Measurements from ENCODE around the gene HSPB8.

The HSPB8 gene

DNA sequence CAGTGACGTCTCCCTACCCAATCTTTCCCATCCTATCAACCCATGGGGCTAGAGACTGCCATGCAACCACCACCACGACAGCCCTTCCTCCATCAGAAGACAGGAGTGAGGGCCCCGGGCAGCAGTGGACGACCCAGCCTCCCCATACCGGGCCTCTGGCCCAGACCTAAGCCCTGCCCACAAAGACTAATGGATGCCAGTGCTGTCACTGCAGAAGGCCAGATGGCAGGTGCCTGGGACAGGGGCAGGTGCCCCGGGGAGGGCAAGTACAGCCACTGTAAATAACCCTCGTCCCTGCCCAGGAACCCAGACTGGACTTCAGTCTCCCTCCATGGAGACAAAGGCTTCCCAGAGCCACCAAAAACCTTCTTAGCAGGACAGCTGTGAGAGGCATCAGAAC lies 20.3 kb upstream of the HSPB8 start:
- Histone ChIP-seq H3K27ac (no peak overlapping the region), H3K36me3 (ENCODE audit: insufficient read depth, low read length) (no peaks in the 10 kb centered on the region), H3K9me3 (ENCODE audit: low read depth, low read length) (no peaks in the 10 kb centered on the region), H3K9ac (ENCODE audit: insufficient read length) (no peak overlapping the region), H3K4me3 (no peak overlapping the region)
- DNase-seq (ENCODE audit: low read depth, low spot score), result no peak
- TF ChIP-seq EZH2 (IDR thresholded peaks at IDR 0.05) (no peak), FOXP2 (optimal IDR thresholded peaks at IDR 0.05; ENCODE audit: control extremely low read depth, extremely low read length, insufficient read depth) (no peak), POLR2AphosphoS5 (IDR thresholded peaks at IDR 0.05; ENCODE audit: borderline replicate concordance, low read depth, low read length) (no peak)

DNA sequence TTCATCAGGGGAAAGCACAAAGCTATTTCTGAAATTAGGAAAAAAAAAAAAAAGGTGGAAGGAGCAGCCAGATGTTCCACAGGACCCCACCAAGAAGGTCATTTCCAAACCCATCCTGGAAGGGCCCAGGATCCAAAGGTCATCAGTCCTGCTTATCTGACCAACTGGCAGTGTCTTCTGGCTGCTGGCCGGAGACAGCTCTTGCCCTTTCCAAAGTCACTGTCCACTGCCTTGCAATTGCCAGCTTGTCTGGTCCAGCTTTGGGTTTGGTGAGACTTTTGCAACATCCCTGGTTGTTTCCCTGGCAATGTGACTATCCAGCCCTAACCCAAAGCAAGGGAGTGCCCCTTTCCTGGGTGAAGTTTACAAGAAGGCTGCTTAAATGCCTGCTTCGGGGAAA lies 18.9 kb upstream of the HSPB8 start:
- DNase-seq (ENCODE audit: low read depth, low spot score), result no peak

DNA sequence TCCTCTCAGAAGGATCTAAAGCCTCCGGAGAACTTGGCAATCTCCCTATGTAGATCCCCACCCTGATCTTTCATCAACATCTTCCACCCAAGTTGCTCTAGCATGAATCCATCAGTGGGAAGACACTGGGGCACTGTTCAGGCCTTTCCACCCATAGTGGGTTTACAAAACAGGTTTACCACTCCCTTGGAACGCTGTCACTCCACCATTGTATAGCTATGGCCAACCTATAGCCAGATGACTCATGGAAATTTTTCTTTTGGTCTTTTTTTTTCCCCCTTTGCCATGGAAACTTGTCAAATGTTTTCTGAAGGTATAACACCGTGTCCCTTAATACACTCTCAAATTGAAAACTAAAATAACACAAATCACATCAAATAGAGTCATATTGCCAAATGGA lies 10.8 kb upstream of the HSPB8 start:
- no peaks in the 10 kb centered on the region for H3K9me3 ChIP-seq (ENCODE audit: low read depth, low read length)
- DNase-seq (ENCODE audit: low read depth, low spot score), result no peak
- no peak overlapping the region for H3K27ac ChIP-seq
- no peak overlapping the region for H3K9ac ChIP-seq (ENCODE audit: insufficient read length)
- no peak for TF ChIP-seq EZH2 (IDR thresholded peaks at IDR 0.05)
- TF ChIP-seq POLR2AphosphoS5 (IDR thresholded peaks at IDR 0.05; ENCODE audit: borderline replicate concordance, low read depth, low read length), result no peak
- no peak for TF ChIP-seq FOXP2 (optimal IDR thresholded peaks at IDR 0.05; ENCODE audit: control extremely low read depth, extremely low read length, insufficient read depth)
- H3K36me3 ChIP-seq (ENCODE audit: insufficient read depth, low read length), result no peaks in the 10 kb centered on the region
- H3K4me3 ChIP-seq, result no peak overlapping the region

More for the DNA sequence above, 18.9 kb upstream of the HSPB8 start:
- Histone ChIP-seq H3K36me3 (ENCODE audit: insufficient read depth, low read length) (no peaks in the 10 kb centered on the region), H3K9me3 (ENCODE audit: low read depth, low read length) (no peaks in the 10 kb centered on the region), H3K9ac (ENCODE audit: insufficient read length) (no peak overlapping the region), H3K27ac (no peak overlapping the region), H3K4me3 (no peak overlapping the region)
- TF ChIP-seq POLR2AphosphoS5 (IDR thresholded peaks at IDR 0.05; ENCODE audit: borderline replicate concordance, low read depth, low read length), result no peak
- TF ChIP-seq FOXP2 (optimal IDR thresholded peaks at IDR 0.05; ENCODE audit: control extremely low read depth, extremely low read length, insufficient read depth), result no peak
- TF ChIP-seq EZH2 (IDR thresholded peaks at IDR 0.05), result no peak

DNA sequence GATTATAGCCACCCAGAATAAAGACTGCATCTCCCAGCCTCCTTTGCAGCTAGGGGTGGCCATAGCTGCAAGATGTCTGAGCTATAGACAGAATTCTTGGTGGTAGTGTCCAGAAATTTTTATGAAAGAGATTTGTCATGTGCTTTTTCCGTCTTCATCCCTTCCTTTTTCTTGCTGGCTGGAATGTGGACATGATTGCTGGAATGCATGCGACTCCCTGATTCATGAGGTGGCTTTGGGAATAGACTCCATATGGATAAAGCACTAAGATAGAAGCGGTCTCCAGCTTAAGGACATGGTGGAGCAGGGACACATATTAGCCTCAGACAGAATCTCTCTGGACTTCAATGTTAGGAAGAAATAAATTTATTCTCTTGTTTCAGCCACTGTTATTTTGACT lies 10.0 kb upstream of the HSPB8 start:
- H3K9me3 ChIP-seq (ENCODE audit: low read depth, low read length), result no peaks in the 10 kb centered on the region
- H3K9ac ChIP-seq (ENCODE audit: insufficient read length), result no peak overlapping the region
- no peak overlapping the region for H3K27ac ChIP-seq
- H3K4me3 ChIP-seq, result no peak overlapping the region
- H3K36me3 ChIP-seq (ENCODE audit: insufficient read depth, low read length), result no peaks in the 10 kb centered on the region
- DNase-seq (ENCODE audit: low read depth, low spot score), result no peak
- TF ChIP-seq EZH2 (IDR thresholded peaks at IDR 0.05) (no peak), FOXP2 (optimal IDR thresholded peaks at IDR 0.05; ENCODE audit: control extremely low read depth, extremely low read length, insufficient read depth) (no peak), POLR2AphosphoS5 (IDR thresholded peaks at IDR 0.05; ENCODE audit: borderline replicate concordance, low read depth, low read length) (no peak)

DNA sequence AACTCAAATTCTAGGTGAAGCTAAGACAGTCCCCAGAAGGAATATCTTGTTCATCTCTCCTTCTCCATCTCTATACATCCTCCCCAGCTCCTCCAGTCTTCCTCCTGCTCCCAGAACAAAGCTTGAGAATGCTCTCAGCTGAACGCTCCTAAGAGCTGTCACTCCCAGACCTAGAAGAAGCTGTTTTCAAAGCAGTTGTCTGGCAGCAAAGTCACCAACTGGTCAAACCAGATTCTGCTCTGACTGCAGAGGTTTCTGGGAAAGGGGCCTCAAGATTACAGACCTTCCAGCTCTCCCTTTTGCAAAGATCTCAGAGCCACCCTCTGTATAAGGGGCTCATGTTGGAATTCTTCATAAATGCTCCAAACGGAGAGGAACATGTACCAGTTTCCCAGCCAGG lies 9.6 kb upstream of the HSPB8 start:
- no peak for TF ChIP-seq EZH2 (IDR thresholded peaks at IDR 0.05)
- H3K9ac ChIP-seq (ENCODE audit: insufficient read length), result no peak overlapping the region
- H3K9me3 ChIP-seq (ENCODE audit: low read depth, low read length), result no peaks in the 10 kb centered on the region
- DNase-seq (ENCODE audit: low read depth, low spot score), result no peak
- H3K36me3 ChIP-seq (ENCODE audit: insufficient read depth, low read length), result no peaks in the 10 kb centered on the region
- H3K27ac ChIP-seq, result no peak overlapping the region
- H3K4me3 ChIP-seq, result no peak overlapping the region

DNA sequence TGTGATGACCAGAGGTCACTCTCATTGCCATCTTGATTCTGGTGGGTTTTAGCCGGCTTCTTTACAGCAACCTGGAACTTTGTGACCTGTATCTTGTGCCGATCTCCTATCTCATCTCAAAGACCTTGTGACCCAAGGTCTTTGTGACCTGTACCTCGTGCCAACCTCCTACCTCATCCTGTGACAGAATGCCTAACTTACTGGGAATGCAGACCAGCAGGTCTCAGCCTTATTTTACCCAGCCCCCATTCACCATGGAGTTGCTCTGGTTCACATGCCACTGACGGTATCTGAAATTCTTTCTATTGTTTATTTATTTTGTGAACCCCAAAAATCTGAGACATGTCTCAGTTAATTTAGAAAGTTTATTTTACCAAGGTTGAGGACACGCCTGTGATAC lies 7.4 kb upstream of the HSPB8 start:
- TF ChIP-seq POLR2AphosphoS5 (IDR thresholded peaks at IDR 0.05; ENCODE audit: borderline replicate concordance, low read depth, low read length), result no peak
- TF ChIP-seq EZH2 (IDR thresholded peaks at IDR 0.05), result no peak
- no peak for TF ChIP-seq FOXP2 (optimal IDR thresholded peaks at IDR 0.05; ENCODE audit: control extremely low read depth, extremely low read length, insufficient read depth)
- DNase-seq (ENCODE audit: low read depth, low spot score), result no peak
- no peaks in the 10 kb centered on the region for H3K9me3 ChIP-seq (ENCODE audit: low read depth, low read length)
- H3K9ac ChIP-seq (ENCODE audit: insufficient read length), result no peak overlapping the region
- H3K36me3 ChIP-seq (ENCODE audit: insufficient read depth, low read length), result no peaks in the 10 kb centered on the region
- H3K27ac ChIP-seq, result no peak overlapping the region
- H3K4me3 ChIP-seq, result no peak overlapping the region

DNA sequence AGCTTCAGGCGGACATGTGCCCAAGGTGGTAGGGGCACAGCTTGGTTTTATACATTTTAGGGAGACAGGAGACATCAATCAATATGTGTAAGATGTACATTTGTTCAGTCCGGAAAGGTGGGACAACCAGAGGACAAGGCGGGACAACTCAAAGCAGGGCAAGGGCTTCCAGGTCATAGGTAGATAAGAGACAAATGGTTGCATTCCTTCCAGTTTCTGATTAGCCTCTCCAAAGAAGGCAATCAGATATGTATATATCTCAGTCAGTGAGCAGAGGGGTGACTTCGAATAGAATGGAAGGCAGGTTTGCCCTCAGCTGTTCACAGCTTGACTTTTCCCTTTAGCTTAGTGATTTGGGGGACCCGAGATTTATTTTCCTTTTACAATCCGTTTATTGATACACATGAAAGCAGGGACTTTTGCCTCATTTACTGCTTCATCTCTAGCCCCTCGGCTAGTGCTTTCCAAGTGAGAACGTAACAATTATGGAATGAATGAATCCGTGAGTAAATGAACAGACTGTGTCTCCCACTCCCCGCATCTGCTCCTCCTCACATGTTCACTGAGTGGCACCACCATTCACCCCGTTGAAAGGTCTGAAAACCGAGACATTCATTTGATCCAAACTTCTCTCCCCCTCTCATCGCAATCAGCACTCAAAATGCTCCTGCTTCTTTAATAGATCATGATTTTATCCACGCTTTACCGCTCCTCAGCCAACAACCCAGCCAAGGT lies 6.9 kb upstream of the HSPB8 start:
- DNase-seq (ENCODE audit: low read depth, low spot score), result no peak
- H3K36me3 ChIP-seq (ENCODE audit: insufficient read depth, low read length), result no peaks in the 10 kb centered on the region
- H3K4me3 ChIP-seq, result no peak overlapping the region
- H3K27ac ChIP-seq, result no peak overlapping the region
- no peak for TF ChIP-seq EZH2 (IDR thresholded peaks at IDR 0.05)
- TF ChIP-seq POLR2AphosphoS5 (IDR thresholded peaks at IDR 0.05; ENCODE audit: borderline replicate concordance, low read depth, low read length), result no peak
- no peak for TF ChIP-seq FOXP2 (optimal IDR thresholded peaks at IDR 0.05; ENCODE audit: control extremely low read depth, extremely low read length, insufficient read depth)
- H3K9me3 ChIP-seq (ENCODE audit: low read depth, low read length), result no peaks in the 10 kb centered on the region
- no peak overlapping the region for H3K9ac ChIP-seq (ENCODE audit: insufficient read length)

DNA sequence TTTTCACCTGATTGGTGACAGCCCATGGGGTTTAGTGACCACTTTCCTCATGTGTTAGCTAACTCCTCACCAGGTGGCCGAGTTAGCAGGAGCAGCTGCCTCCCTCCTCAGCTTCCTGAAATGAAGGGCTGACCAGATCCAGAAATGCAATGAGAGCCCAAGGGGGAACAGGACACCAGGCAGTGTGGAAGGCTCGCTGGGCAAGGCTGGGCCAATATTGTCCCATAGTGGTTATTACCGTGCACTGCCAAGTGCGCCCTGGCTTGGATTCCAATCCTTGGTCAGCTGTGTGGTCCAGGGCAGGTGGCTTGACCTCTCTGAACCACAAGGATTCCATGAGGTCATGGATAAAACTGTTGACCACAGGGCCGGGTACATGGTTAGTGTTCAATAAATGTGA lies 3.6 kb upstream of the HSPB8 start:
- TF ChIP-seq FOXP2 (optimal IDR thresholded peaks at IDR 0.05; ENCODE audit: control extremely low read depth, extremely low read length, insufficient read depth), result no peak
- Histone ChIP-seq H3K27ac (no peak overlapping the region), H3K4me3 (no peak overlapping the region), H3K36me3 (ENCODE audit: insufficient read depth, low read length) (no peaks in the 10 kb centered on the region), H3K9ac (ENCODE audit: insufficient read length) (no peak overlapping the region), H3K9me3 (ENCODE audit: low read depth, low read length) (no peaks in the 10 kb centered on the region)
- DNase-seq (ENCODE audit: low read depth, low spot score), result no peak
